B cell (primary cell): Measurements from ENCODE around the gene TCP10L. TPM values are rescaled to one million over a fixed set of nuclear protein-coding genes. Genes with fewer than 3 reads are reported as not detected.
"Not testable (repeated sequence)": the region's sequence is repeated elsewhere in the genome, so short reads cannot be mapped to it uniquely, and the experiment has no call there.

Source experiments
- ATAC-seq: fragments of 200-7000 bp; cut with Tn5 transposase; one replicate; pipeline ENCODE4 v1.10.0; 2021; ENCODE audit warnings: low read depth, mild to moderate bottlenecking, moderate number of reproducible peaks, moderate library complexity
- CTCF ChIA-PET: fragments of 350-600 bp; sonication (Branson Sonifier 250); formaldehyde crosslinking; loops from one replicate; lab custom pipeline; 2021; ENCODE audit warnings: antibody characterized with exemption, inconsistent platforms; lab: Charles Lee
- POLR2A ChIA-PET: fragments of 350-600 bp; sonication (Branson Sonifier 250); formaldehyde crosslinking; loops from one replicate; lab custom pipeline; 2021; ENCODE audit warnings: antibody characterized with exemption; lab: Charles Lee
- DNase-seq: peaks from one replicate; pipeline ENCODE4 v3.0.0; 2013
- H2AFZ ChIP-seq: 2 replicates; pipeline ENCODE4 v1.6.1; 2012; ENCODE audit warnings: mild to moderate bottlenecking, low read depth, low read length; ENCODE audit not compliant: insufficient read depth, poor library complexity, severe bottlenecking
- H3K27ac ChIP-seq, 2 donors: 1 replicate in 1 of 2; 2 replicates in 1 of 2; pipeline ENCODE4 v1.5.1; 2012 to 2013; ENCODE audit warnings: low read length in 2 of 2, mild to moderate bottlenecking in 2 of 2, moderate library complexity in 1 of 2
- H3K27me3 ChIP-seq, 4 experiments: fragments of 200-600 bp in 1 of 4; sonication (generic) in 1 of 4; replicated peaks in 1 of 4; 1 replicate in 2 of 4; 2 replicates in 2 of 4; pipeline versions ENCODE4 v1.6.1 to v1.7.0; 2013 to 2016; ENCODE audit warnings: low read length in 3 of 4, mild to moderate bottlenecking in 2 of 4, mixed read lengths in 1 of 4, moderate library complexity in 1 of 4; ENCODE audit not compliant: insufficient read depth in 4 of 4, control insufficient read depth in 3 of 4; ENCODE audit errors: control extremely low read depth in 1 of 4
- H3K36me3 ChIP-seq, 2 experiments: replicated peaks in 1 of 2; 1 replicate in 1 of 2; 2 replicates in 1 of 2; pipeline versions ENCODE4 v1.6.1 to v1.7.1; 2013; ENCODE audit warnings: low read length in 1 of 2; ENCODE audit not compliant: insufficient read depth in 2 of 2, control insufficient read depth in 1 of 2; ENCODE audit errors: control extremely low read depth in 1 of 2, extremely low read depth in 1 of 2
- H3K4me1 ChIP-seq, 2 donors: fragments of 200-600 bp in 1 of 2; sonication (generic) in 1 of 2; 1 replicate in 1 of 2; 2 replicates in 1 of 2; pipeline versions ENCODE4 v1.5.1 to v1.6.1; 2013 to 2017; ENCODE audit warnings: low read length in 2 of 2; ENCODE audit not compliant: control insufficient read depth in 2 of 2, insufficient read depth in 2 of 2
- H3K4me2 ChIP-seq: replicated peaks from 2 replicates; pipeline ENCODE3; 2012; ENCODE audit warnings: mild to moderate bottlenecking, low read depth, low read length; ENCODE audit not compliant: poor library complexity, severe bottlenecking
- H3K4me3 ChIP-seq, 5 experiments: fragments of 200-600 bp in 1 of 5; sonication (generic) in 1 of 5; 1 replicate in 3 of 5; 2 replicates in 2 of 5; pipeline versions ENCODE4 v1.5.1 to v1.7.0; 2011 to 2016; ENCODE audit warnings: low read length in 4 of 5, mild to moderate bottlenecking in 4 of 5, low read depth in 2 of 5, control low read depth in 1 of 5, moderate library complexity in 1 of 5; ENCODE audit not compliant: insufficient read depth in 1 of 5; ENCODE audit errors: control extremely low read depth in 1 of 5, extremely low read depth in 1 of 5
- H3K79me2 ChIP-seq: fragments of 200-600 bp; sonication (generic); one replicate; pipeline ENCODE4 v1.6.0; 2016; ENCODE audit warnings: low read length; ENCODE audit not compliant: control insufficient read depth, insufficient read depth
- H3K9ac ChIP-seq: fragments of 200-600 bp; sonication (generic); 2 replicates; pipeline ENCODE4 v1.6.1; 2017; ENCODE audit warnings: mild to moderate bottlenecking, low read length, moderate library complexity
- H3K9me3 ChIP-seq, 3 donors: one replicate each; pipeline versions ENCODE4 v1.6.1 to v1.7.1; 2013; ENCODE audit warnings: low read length in 2 of 3; ENCODE audit not compliant: control insufficient read depth in 2 of 3, insufficient read depth in 1 of 3; ENCODE audit errors: control extremely low read depth in 1 of 3
- H4K20me1 ChIP-seq: 2 replicates; pipeline ENCODE4 v1.6.0; 2012; ENCODE audit warnings: mild to moderate bottlenecking, low read length; ENCODE audit not compliant: insufficient read depth, control insufficient read depth, poor library complexity, severe bottlenecking
- H3K27ac Mint-ChIP-seq: one replicate; pipeline ENCODE4 v1.8.0; 2021; ENCODE audit warnings: mixed read lengths
- H3K27me3 Mint-ChIP-seq: one replicate; pipeline ENCODE4 v1.8.0; 2021; ENCODE audit warnings: mixed read lengths
- H3K4me1 Mint-ChIP-seq: one replicate; pipeline ENCODE4 v1.8.0; 2021; ENCODE audit warnings: mixed read lengths
- H3K4me3 Mint-ChIP-seq: one replicate; pipeline ENCODE4 v1.8.0; 2021; ENCODE audit warnings: mixed read lengths
- H3K9me3 Mint-ChIP-seq: one replicate; pipeline ENCODE4 v1.8.0; 2022; ENCODE audit warnings: mixed read lengths; ENCODE audit not compliant: insufficient read depth
- CTCF ChIP-seq: fragments of 200-600 bp; IDR thresholded peaks from one replicate; pipeline ENCODE4 v1.8.0; 2022; ENCODE audit warnings: antibody characterized with exemption, mild to moderate bottlenecking
- EZH2 ChIP-seq: IDR thresholded peaks from 2 replicates; pipeline ENCODE4 v1.6.1; 2012; ENCODE audit warnings: borderline replicate concordance, low read depth, mild to moderate bottlenecking, moderate library complexity, low read length; ENCODE audit not compliant: insufficient read depth, poor library complexity, severe bottlenecking
- WGBS: methylation state at CpG from one replicate; pipeline ENCODE4 v1.1.5; 2013; ENCODE audit warnings: missing lambda C conversion rate; ENCODE audit not compliant: insufficient coverage; 5-methylcytosine and 5-hydroxymethylcytosine counted together
- intact Hi-C: fragments of 100-400 bp; cut with micrococcal nuclease; formaldehyde crosslinking; loops from one replicate; pipeline ENCODE4 v1.10.0; 2022
- polyA plus RNA-seq: library from polyadenylated mRNA; depleted of rRNA; stranded (reverse); fragments of >200 nt; gene quantifications from 2 replicates; pipeline ENCODE4 v1.2.3, GENCODE V29; 2012
- total RNA-seq, 2 donors: library from RNA; stranded (reverse); fragments of 120-200 nt in 1 of 2; gene quantifications; 1 replicate in 1 of 2; 2 replicates in 1 of 2; pipeline versions ENCODE4 v1.2.3 to v1.2.4, GENCODE V29; 2013 to 2022

Gene TCP10L
- total and polyA plus RNA-seq, 2 donors (not counting 1 experiment from before 2014, with no cell fraction given) = 0.39 TPM

DNA sequence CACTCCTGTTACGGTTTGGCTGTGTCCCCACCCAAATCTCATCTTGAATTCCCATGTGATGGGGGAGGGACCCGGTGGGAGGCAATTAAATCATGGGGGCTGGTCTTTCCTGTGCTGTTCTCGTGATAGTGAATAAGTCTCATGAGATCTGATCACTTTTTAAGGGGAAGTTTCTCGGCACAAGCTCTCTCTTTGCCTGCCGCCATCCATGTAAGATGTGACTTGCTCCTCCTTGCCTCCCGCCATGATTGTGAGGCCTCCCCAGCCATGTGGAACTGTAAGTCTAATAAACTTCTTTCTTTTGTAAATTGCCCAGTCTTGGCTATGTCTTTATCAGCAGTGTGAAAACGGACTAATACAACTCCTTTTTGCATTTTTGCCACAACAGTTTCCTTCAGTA, 54.5 kb downstream of the TCP10L start:
- H3K4me1 Mint-ChIP-seq, H3K9me3 Mint-ChIP-seq, CTCF ChIA-PET: not testable (repeated sequence)

GRCh38 chr21:32529679-32530078, 55.6 kb downstream of the TCP10L start:
- no peak overlapping the region for H3K9ac ChIP-seq
- H3K4me3 ChIP-seq = no peak overlapping the region
- H3K4me1 Mint-ChIP-seq = no peaks in the 10 kb centered on the region
- no peaks in the 10 kb centered on the region for H3K79me2 ChIP-seq
- peaks cover 4% of the 10 kb centered on the region for H3K27me3 Mint-ChIP-seq
- H3K27ac Mint-ChIP-seq = no peak overlapping the region
- CTCF ChIA-PET = no interaction called here
- no peaks in the 10 kb centered on the region for H3K27me3 ChIP-seq
- no peak overlapping the region for H3K27ac ChIP-seq
- no peak overlapping the region for H3K4me2 ChIP-seq
- TF ChIP-seq CTCF (no peak), EZH2 (no peak)
- no peaks in the 10 kb centered on the region for H3K9me3 Mint-ChIP-seq
- POLR2A ChIA-PET = no interaction called here
- intact Hi-C loops = no loop called here
- H2AFZ ChIP-seq = no peak overlapping the region
- WGBS = 67% methylated on average over 2 of the region's 4 CpGs
- ATAC-seq (no peak), DNase-seq (no peak)
- H3K36me3 ChIP-seq = no peaks in the 10 kb centered on the region
- no peaks in the 10 kb centered on the region for H4K20me1 ChIP-seq
- no peaks in the 10 kb centered on the region for H3K4me1 ChIP-seq
- peaks cover 0 to 9% (median 0%) of the 10 kb centered on the region in 3 donors for H3K9me3 ChIP-seq
- H3K4me3 Mint-ChIP-seq = no peak overlapping the region

More for the DNA sequence above, 54.5 kb downstream of the TCP10L start:
- H3K9me3 ChIP-seq, H3K27ac ChIP-seq, H3K27me3 Mint-ChIP-seq, H2AFZ ChIP-seq, H3K4me2 ChIP-seq, H3K4me1 ChIP-seq, H3K27ac Mint-ChIP-seq, intact Hi-C loops, H3K36me3 ChIP-seq, H3K4me3 ChIP-seq, POLR2A ChIA-PET, ATAC-seq, H3K9ac ChIP-seq, H3K4me3 Mint-ChIP-seq, DNase-seq, H3K79me2 ChIP-seq, H3K27me3 ChIP-seq, H4K20me1 ChIP-seq: not testable (repeated sequence)
- WGBS = 93% methylated on average over 4 of the region's 7 CpGs
